Measurements from ENCODE around the gene PRR14L.

PRR14L gene

GRCh38 chr22:31757265-31757664 lies 7.3 kb upstream of the PRR14L start:
- no peaks in the 10 kb centered on the region for H3K9me3 ChIP-seq (replicated peaks; ENCODE audit: insufficient read depth, low read length)

GRCh38 chr22:31754813-31755212 lies 4.9 kb upstream of the PRR14L start:
- peak overlapping the region; percentile 23; the same call in 1 of the 2 replicates for H3K27ac ChIP-seq (ENCODE audit: low read length)

More at GRCh38 chr22:31757265-31757664, 7.3 kb upstream of the PRR14L start:
- Histone ChIP-seq H3K27me3 (replicated peaks; ENCODE audit: insufficient read depth, low read length) (no peaks in the 10 kb centered on the region), H3K27ac (ENCODE audit: low read length) (no peak overlapping the region), H3F3A (ENCODE audit: insufficient read depth, low read length) (peaks cover 7% of the 10 kb centered on the region; the same call in 1 of the 2 replicates), H3K4me1 (ENCODE audit: low read length) (peaks cover 6% of the 10 kb centered on the region; the same call in 1 of the 2 replicates), H3K36me3 (replicated peaks; ENCODE audit: insufficient read depth, low read length) (no peaks in the 10 kb centered on the region), H2AFZ (ENCODE audit: low read length) (no peak overlapping the region), H3K4me2 (ENCODE audit: low read depth, low read length) (no peak overlapping the region), H3K4me3 (ENCODE audit: low read length) (no peak overlapping the region), H3K9ac (ENCODE audit: low read length) (no peak overlapping the region), H3K79me2 (ENCODE audit: low read length) (peaks cover 28% of the 10 kb centered on the region), H3K9me2 (replicated peaks; ENCODE audit: insufficient read depth, low read length) (no peaks in the 10 kb centered on the region), H4K20me1 (ENCODE audit: insufficient read depth, low read length) (no peaks in the 10 kb centered on the region)
- TF ChIP-seq EZH2 (optimal IDR thresholded peaks at IDR 0.05; ENCODE audit: low read depth, low read length), result no peak
- no peak for TF ChIP-seq CTCF (IDR thresholded peaks at IDR 0.05; ENCODE audit: low read length)
- no peak for TF ChIP-seq EZH2phosphoT487 (IDR thresholded peaks at IDR 0.05; ENCODE audit: low read length)
- no peak for DNase-seq

GRCh38 chr22:31753634-31754501 lies 3.9 kb upstream of the PRR14L start, which contains the start of gene DEPDC5:
Gene DEPDC5, plus strand, starts transcription at chr22:31754019. Its CDS starts 903 bp downstream, at chr22:31754922.
- H3F3A ChIP-seq (ENCODE audit: insufficient read depth, low read length), result peaks cover 9% of the 10 kb centered on the region; the same call in 1 of the 2 replicates
- H3K79me2 ChIP-seq (ENCODE audit: low read length), result peaks cover 38% of the 10 kb centered on the region
- no peaks in the 10 kb centered on the region for H3K27me3 ChIP-seq (replicated peaks; ENCODE audit: insufficient read depth, low read length)
- peak within 1 kb of the TSS; percentile 92 for H3K4me2 ChIP-seq (ENCODE audit: low read depth, low read length)
- H2AFZ ChIP-seq (ENCODE audit: low read length), result peak within 1 kb of the TSS; percentile 78
- H3K9ac ChIP-seq (ENCODE audit: low read length), result peak within 1 kb of the TSS; percentile 77
- peak within 1 kb of the TSS; percentile 85 for H3K4me3 ChIP-seq (ENCODE audit: low read length)
- no peaks in the 10 kb centered on the region for H3K9me3 ChIP-seq (replicated peaks; ENCODE audit: insufficient read depth, low read length)
- no peaks in the 10 kb centered on the region for H3K36me3 ChIP-seq (replicated peaks; ENCODE audit: insufficient read depth, low read length)
- no peak for TF ChIP-seq EZH2phosphoT487 (IDR thresholded peaks at IDR 0.05; ENCODE audit: low read length)
- TF ChIP-seq CTCF (IDR thresholded peaks at IDR 0.05; ENCODE audit: low read length), result no peak
- TF ChIP-seq EZH2 (optimal IDR thresholded peaks at IDR 0.05; ENCODE audit: low read depth, low read length), result no peak
- DNase-seq, result peak; percentile 96
- peaks cover 11% of the 10 kb centered on the region for H3K4me1 ChIP-seq (ENCODE audit: low read length)
- H3K27ac ChIP-seq (ENCODE audit: low read length), result peak within 1 kb of the TSS; percentile 80
- H3K9me2 ChIP-seq (replicated peaks; ENCODE audit: insufficient read depth, low read length), result no peaks in the 10 kb centered on the region
- no peaks in the 10 kb centered on the region for H4K20me1 ChIP-seq (ENCODE audit: insufficient read depth, low read length)

More at GRCh38 chr22:31754813-31755212, 4.9 kb upstream of the PRR14L start:
- no peaks in the 10 kb centered on the region for H3K27me3 ChIP-seq (replicated peaks; ENCODE audit: insufficient read depth, low read length)
- H3K4me1 ChIP-seq (ENCODE audit: low read length), result peaks cover 11% of the 10 kb centered on the region
- no peaks in the 10 kb centered on the region for H3K36me3 ChIP-seq (replicated peaks; ENCODE audit: insufficient read depth, low read length)
- H4K20me1 ChIP-seq (ENCODE audit: insufficient read depth, low read length), result no peaks in the 10 kb centered on the region
- peak overlapping the region; percentile 72 for H3K9ac ChIP-seq (ENCODE audit: low read length)
- H3K9me2 ChIP-seq (replicated peaks; ENCODE audit: insufficient read depth, low read length), result no peaks in the 10 kb centered on the region
- no peaks in the 10 kb centered on the region for H3K9me3 ChIP-seq (replicated peaks; ENCODE audit: insufficient read depth, low read length)
- H3K4me2 ChIP-seq (ENCODE audit: low read depth, low read length), result peak overlapping the region; percentile 92
- peaks cover 7% of the 10 kb centered on the region; the same call in 1 of the 2 replicates for H3F3A ChIP-seq (ENCODE audit: insufficient read depth, low read length)
- H2AFZ ChIP-seq (ENCODE audit: low read length), result peak overlapping the region; percentile 78
- no peak for TF ChIP-seq CTCF (IDR thresholded peaks at IDR 0.05; ENCODE audit: low read length)
- no peak for TF ChIP-seq EZH2 (optimal IDR thresholded peaks at IDR 0.05; ENCODE audit: low read depth, low read length)
- no peak for TF ChIP-seq EZH2phosphoT487 (IDR thresholded peaks at IDR 0.05; ENCODE audit: low read length)
- peak overlapping the region; percentile 85 for H3K4me3 ChIP-seq (ENCODE audit: low read length)
- no peak for DNase-seq
- peaks cover 28% of the 10 kb centered on the region for H3K79me2 ChIP-seq (ENCODE audit: low read length)

Data from MM.1S (cell line).